ENCODE data around the gene CLN6. TPM values are rescaled to one million over a fixed set of nuclear protein-coding genes. Genes with fewer than 3 reads are reported as not detected.

Gene CLN6
- total and polyA plus RNA-seq, 12 donors: 5.8 to 14.2 (median 9.0) TPM

DNA sequence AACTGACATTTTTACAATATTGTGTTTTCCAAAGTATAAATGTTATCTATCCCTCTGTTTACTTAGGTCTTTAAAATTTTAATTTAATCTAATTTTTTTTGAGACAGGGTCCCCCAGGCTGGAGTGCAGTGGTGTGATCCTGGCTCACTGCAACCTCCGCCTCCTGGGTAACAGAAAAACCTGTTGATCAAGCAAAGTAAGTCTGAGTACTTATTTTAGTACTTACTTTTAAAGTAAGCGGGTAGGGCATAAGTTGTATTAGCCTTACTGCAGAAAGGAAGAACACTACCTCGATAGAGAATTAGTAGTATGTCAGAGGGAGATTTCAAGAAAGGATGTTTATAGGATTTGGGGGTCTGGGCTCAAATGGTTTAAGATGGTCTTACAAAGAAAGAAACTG is 36.1 kb upstream of the CLN6 start:
- no peak for DNase-seq
- Histone ChIP-seq H3K36me3 (no peaks in the 10 kb centered on the region), H3K4me3 (no peak overlapping the region), H3K27me3 (peaks cover 0 to 51% (median 0%) of the 10 kb centered on the region in 7 donors), H3K9me3 (no peaks in the 10 kb centered on the region), H3K4me1 (no peaks in the 10 kb centered on the region), H3K27ac (no peak overlapping the region)
- no peak for ATAC-seq
- intact Hi-C loops (cut with DNase I): no loop called here
- TF ChIP-seq, protein P1, sequence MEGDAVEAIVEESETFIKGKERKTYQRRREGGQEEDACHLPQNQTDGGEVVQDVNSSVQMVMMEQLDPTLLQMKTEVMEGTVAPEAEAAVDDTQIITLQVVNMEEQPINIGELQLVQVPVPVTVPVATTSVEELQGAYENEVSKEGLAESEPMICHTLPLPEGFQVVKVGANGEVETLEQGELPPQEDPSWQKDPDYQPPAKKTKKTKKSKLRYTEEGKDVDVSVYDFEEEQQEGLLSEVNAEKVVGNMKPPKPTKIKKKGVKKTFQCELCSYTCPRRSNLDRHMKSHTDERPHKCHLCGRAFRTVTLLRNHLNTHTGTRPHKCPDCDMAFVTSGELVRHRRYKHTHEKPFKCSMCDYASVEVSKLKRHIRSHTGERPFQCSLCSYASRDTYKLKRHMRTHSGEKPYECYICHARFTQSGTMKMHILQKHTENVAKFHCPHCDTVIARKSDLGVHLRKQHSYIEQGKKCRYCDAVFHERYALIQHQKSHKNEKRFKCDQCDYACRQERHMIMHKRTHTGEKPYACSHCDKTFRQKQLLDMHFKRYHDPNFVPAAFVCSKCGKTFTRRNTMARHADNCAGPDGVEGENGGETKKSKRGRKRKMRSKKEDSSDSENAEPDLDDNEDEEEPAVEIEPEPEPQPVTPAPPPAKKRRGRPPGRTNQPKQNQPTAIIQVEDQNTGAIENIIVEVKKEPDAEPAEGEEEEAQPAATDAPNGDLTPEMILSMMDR (IDR thresholded peaks at IDR 0.05): no peak
- 88 to 91% methylated on average over 3 of the region's 3 CpGs for WGBS, 2 donors

DNA sequence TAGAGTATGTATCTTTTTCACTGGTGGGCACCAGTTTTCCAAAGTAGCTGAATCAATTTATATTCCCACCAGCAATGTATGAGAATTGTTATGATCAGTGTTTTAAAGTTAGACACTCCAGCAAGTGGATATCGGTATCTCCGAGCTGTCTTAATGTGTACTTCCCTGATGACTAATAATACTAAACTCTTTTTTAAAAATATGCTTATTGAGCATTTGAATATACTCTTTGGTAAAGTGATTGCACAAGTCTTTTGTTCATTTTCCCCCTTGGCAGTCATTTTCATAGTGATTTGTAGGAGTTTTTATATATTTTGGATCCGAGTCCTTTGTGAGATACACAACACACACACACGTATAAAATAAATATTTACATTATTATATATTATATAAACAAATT is 35.6 kb upstream of the CLN6 start:
- H3K27ac ChIP-seq: no peak overlapping the region
- no peak overlapping the region for H3K4me3 ChIP-seq
- H3K36me3 ChIP-seq: no peaks in the 10 kb centered on the region
- peaks cover 0 to 51% (median 0%) of the 10 kb centered on the region in 7 donors for H3K27me3 ChIP-seq
- no peaks in the 10 kb centered on the region for H3K4me1 ChIP-seq
- TF ChIP-seq, protein P1 (IDR thresholded peaks at IDR 0.05): no peak
- no peaks in the 10 kb centered on the region for H3K9me3 ChIP-seq
- intact Hi-C loops (cut with DNase I): no loop called here
- ATAC-seq (no peak), DNase-seq (no peak)
- 87 to 88% methylated on average over 4 of the region's 4 CpGs for WGBS, 2 donors

DNA sequence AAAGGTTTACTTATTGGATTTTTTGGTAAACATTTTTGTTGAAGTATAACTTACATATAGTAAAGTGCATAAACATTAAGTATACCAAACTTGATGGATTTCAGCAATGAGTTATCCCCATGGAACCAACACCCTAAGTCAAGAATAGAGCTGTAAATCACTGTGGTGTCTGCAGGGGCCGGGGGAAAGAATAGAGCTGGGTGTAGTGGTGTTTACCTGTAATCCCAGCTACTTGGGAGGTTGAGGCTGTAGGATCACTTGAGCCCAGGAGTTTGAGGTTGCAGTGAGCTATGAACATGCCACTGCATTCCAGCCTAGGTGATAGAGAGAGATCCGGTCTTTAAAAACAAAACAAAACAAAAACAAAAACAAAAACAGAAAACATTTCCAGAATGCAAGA is 34.8 kb upstream of the CLN6 start:
- no peak for ATAC-seq
- Histone ChIP-seq H3K36me3 (no peaks in the 10 kb centered on the region), H3K9me3 (no peaks in the 10 kb centered on the region), H3K4me1 (peaks cover 0 to 7% (median 0%) of the 10 kb centered on the region in 9 donors), H3K27me3 (peaks cover 0 to 51% (median 0%) of the 10 kb centered on the region in 7 donors), H3K4me3 (no peak overlapping the region), H3K27ac (no peak overlapping the region)
- DNase-seq: no peak
- TF ChIP-seq, protein P1 (IDR thresholded peaks at IDR 0.05): no peak
- 54 to 66% methylated on average over 2 of the region's 2 CpGs for WGBS, 2 donors
- intact Hi-C loops (cut with DNase I): no loop called here

DNA sequence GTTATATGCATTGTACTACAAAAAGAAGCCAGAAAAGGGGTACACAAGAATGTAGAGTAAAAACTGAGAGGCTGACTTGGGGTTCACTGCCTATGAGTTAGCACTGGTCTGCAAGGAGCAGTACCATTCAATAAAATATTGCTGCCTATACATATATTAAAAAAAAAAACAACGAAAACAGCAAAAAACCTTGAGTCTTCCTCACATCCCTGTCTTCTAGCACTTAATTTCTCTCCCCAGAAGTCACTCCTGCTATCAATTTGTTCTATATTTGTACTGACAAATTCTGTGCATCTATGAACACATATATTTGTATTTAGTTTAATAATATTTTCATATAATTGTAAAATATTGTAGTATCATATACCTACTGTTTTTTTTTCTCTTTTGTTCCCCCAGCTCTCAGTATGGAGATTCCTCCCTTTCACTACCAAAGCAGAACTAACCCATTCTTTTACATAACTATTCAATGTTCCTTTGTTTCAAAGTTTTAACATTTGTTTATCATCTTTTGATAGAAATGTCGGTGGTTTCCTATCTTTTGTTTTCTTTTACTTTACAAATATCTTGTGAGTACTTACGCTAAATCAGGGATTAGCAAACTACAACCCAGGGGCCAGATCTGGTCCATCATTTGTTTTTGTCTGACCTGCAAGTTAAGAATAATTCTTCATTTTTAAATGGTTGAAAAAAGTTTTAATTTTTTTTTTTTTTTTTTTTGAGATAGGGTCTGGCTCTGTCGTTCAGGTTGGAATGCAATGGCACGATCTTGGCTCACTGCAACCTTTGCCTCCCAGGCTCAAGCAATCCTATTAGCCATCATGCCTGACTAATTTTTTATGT is 33.2 kb upstream of the CLN6 start:
- DNase-seq: no peak
- Histone ChIP-seq H3K4me3 (no peak overlapping the region), H3K27ac (no peak overlapping the region), H3K36me3 (no peaks in the 10 kb centered on the region), H3K4me1 (peaks cover 0 to 12% (median 0%) of the 10 kb centered on the region in 9 donors), H3K9me3 (no peaks in the 10 kb centered on the region), H3K27me3 (peaks cover 0 to 39% (median 0%) of the 10 kb centered on the region in 7 donors)
- WGBS, 2 donors: 56 to 61% methylated on average over 5 of the region's 5 CpGs
- intact Hi-C loops (cut with DNase I): no loop called here
- TF ChIP-seq, protein P1 (IDR thresholded peaks at IDR 0.05): no peak
- ATAC-seq: no peak

All from heart right ventricle (tissue), 16 donors.